Naive thymus-derived CD4-positive, alpha-beta T cell (primary cell): ENCODE results near the gene CTBP2. TPM values are rescaled to one million over a fixed set of nuclear protein-coding genes. Genes with fewer than 3 reads are reported as not detected.

Experiments used
- ATAC-seq: fragments of 150-1000 bp; cut with Tn5 transposase; 2 replicates; pipeline ENCODE4 v1.10.0; 2021; ENCODE audit warnings: mild to moderate bottlenecking, moderate library complexity
- CTCF ChIA-PET: fragments of 350-600 bp; sonication (Branson Sonifier 250); formaldehyde crosslinking; loops from one replicate; lab custom pipeline; 2021; ENCODE audit warnings: antibody characterized with exemption; lab: Charles Lee
- POLR2A ChIA-PET: fragments of 350-600 bp; sonication (Branson Sonifier 250); formaldehyde crosslinking; loops from one replicate; lab custom pipeline; 2021; ENCODE audit warnings: antibody characterized with exemption, inconsistent platforms; lab: Charles Lee
- DNase-seq, 9 donors: peaks; one replicate each; pipeline versions ENCODE4 v3.0.0 to v3.0.0-alpha.2; 2020 to 2022; ENCODE audit warnings: mixed read lengths in 1 of 9
- H3K27ac ChIP-seq: one replicate; pipeline ENCODE4 v1.7.0; 2013; ENCODE audit warnings: mild to moderate bottlenecking, low read depth, low read length, moderate library complexity
- H3K27me3 ChIP-seq, 2 donors: one replicate each; pipeline ENCODE4 v1.7.0; 2013; ENCODE audit warnings: low read length in 2 of 2, mild to moderate bottlenecking in 2 of 2, moderate library complexity in 2 of 2; ENCODE audit not compliant: control insufficient read depth in 2 of 2, insufficient read depth in 2 of 2
- H3K36me3 ChIP-seq, 3 experiments: 1 replicate in 2 of 3; 2 replicates in 1 of 3; pipeline ENCODE4 v1.7.0; 2013; ENCODE audit warnings: low read length in 3 of 3, mild to moderate bottlenecking in 3 of 3, moderate library complexity in 1 of 3; ENCODE audit not compliant: insufficient read depth in 3 of 3, control insufficient read depth in 2 of 3
- H3K4me1 ChIP-seq, 2 donors: one replicate each; pipeline ENCODE4 v1.7.0; 2013; ENCODE audit warnings: low read length in 2 of 2, mild to moderate bottlenecking in 2 of 2, moderate library complexity in 1 of 2; ENCODE audit not compliant: control insufficient read depth in 2 of 2, insufficient read depth in 2 of 2
- H3K4me3 ChIP-seq: 2 replicates; pipeline ENCODE4 v1.7.0; 2013; ENCODE audit warnings: mild to moderate bottlenecking, low read length
- H3K9me3 ChIP-seq, 3 experiments: 1 replicate in 2 of 3; 2 replicates in 1 of 3; pipeline ENCODE4 v1.7.0; 2013; ENCODE audit warnings: low read length in 3 of 3; ENCODE audit not compliant: control insufficient read depth in 2 of 3
- H3K27ac Mint-ChIP-seq, 9 donors: one replicate each; pipeline ENCODE4 v1.8.0; 2020 to 2022; ENCODE audit warnings: mixed read lengths in 9 of 9, mild to moderate bottlenecking in 8 of 9, moderate library complexity in 5 of 9, inconsistent platforms in 2 of 9
- H3K27me3 Mint-ChIP-seq, 5 donors: one replicate each; pipeline ENCODE4 v1.8.0; 2021 to 2022; ENCODE audit warnings: mixed read lengths in 5 of 5, mild to moderate bottlenecking in 1 of 5
- H3K36me3 Mint-ChIP-seq, 5 donors: one replicate each; pipeline ENCODE4 v1.8.0; 2020 to 2022; ENCODE audit warnings: mixed read lengths in 5 of 5, mild to moderate bottlenecking in 3 of 5, inconsistent platforms in 1 of 5
- H3K4me1 Mint-ChIP-seq, 7 donors: one replicate each; pipeline ENCODE4 v1.8.0; 2020 to 2022; ENCODE audit warnings: mixed read lengths in 7 of 7, mild to moderate bottlenecking in 3 of 7, inconsistent platforms in 1 of 7
- H3K4me3 Mint-ChIP-seq, 10 donors: one replicate each; pipeline ENCODE4 v1.8.0; 2020 to 2022; ENCODE audit warnings: mild to moderate bottlenecking in 10 of 10, mixed read lengths in 10 of 10, moderate library complexity in 6 of 10, inconsistent platforms in 2 of 10
- H3K9me3 Mint-ChIP-seq, 11 donors: one replicate each; pipeline ENCODE4 v1.8.0; 2020 to 2022; ENCODE audit warnings: mixed read lengths in 11 of 11, mild to moderate bottlenecking in 4 of 11, inconsistent platforms in 1 of 11, moderate library complexity in 1 of 11
- intact Hi-C, 2 donors: fragments of 100-400 bp; cut with micrococcal nuclease; formaldehyde crosslinking; loops; one replicate each; pipeline ENCODE4 v1.15.1; 2023
- polyA plus RNA-seq, 2 donors: library from polyadenylated mRNA; unstranded; fragments of 300-500 nt; fragmentation: Illumina TruSeq; gene quantifications; one replicate each; pipeline ENCODE4 v1.2.3, GENCODE V29; 2021
- total RNA-seq, 6 experiments: library from RNA in 5 of 6; stranded (reverse) in 5 of 6; gene quantifications; 1 replicate in 5 of 6; 2 replicates in 1 of 6; pipeline ENCODE4 v1.2.3 and lab custom pipeline; 2021 to 2026

CTBP2 gene
- total and polyA plus RNA-seq, 7 experiments from 2014 or later = 0.05 to 39.5 (median 1.7) TPM; not detected in 1

DNA sequence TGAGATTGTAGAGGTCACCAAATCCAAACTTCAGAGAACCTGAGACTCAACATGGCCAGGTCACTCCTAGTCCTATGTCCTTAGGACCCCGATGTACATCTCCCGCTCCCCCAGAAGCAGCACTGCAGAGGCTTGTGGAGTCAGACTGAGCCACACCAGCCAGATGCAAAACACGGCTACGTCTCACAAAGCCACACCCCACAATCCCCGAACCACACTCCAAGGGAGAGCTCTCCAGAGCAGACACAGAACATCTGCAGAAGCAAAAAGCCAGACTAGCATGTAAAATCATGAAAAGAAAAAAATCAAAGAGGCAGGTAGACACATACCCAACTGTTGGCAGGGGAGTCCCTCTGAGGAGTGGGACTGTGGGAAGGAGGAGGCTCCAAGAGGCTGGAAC is 104.9 kb downstream of the CTBP2 start:
- Mint-ChIP-seq H3K27me3 (peaks cover 0 to 19% (median 3%) of the 10 kb centered on the region in 5 donors), H3K27ac (no peak overlapping the region), H3K4me3 (no peak overlapping the region), H3K36me3 (peaks cover 0 to 3% (median 0%) of the 10 kb centered on the region in 5 donors), H3K4me1 (peaks cover 0 to 9% (median 0%) of the 10 kb centered on the region in 7 donors), H3K9me3 (no peaks in the 10 kb centered on the region)
- Histone ChIP-seq H3K4me1 (no peaks in the 10 kb centered on the region), H3K36me3 (no peaks in the 10 kb centered on the region), H3K4me3 (no peak overlapping the region), H3K9me3 (no peaks in the 10 kb centered on the region), H3K27me3 (no peaks in the 10 kb centered on the region), H3K27ac (no peak overlapping the region)
- DNase-seq (no peak), ATAC-seq (no peak)
- POLR2A ChIA-PET = no interaction called here
- CTCF ChIA-PET = no interaction called here
- intact Hi-C loops = no loop called here

DNA sequence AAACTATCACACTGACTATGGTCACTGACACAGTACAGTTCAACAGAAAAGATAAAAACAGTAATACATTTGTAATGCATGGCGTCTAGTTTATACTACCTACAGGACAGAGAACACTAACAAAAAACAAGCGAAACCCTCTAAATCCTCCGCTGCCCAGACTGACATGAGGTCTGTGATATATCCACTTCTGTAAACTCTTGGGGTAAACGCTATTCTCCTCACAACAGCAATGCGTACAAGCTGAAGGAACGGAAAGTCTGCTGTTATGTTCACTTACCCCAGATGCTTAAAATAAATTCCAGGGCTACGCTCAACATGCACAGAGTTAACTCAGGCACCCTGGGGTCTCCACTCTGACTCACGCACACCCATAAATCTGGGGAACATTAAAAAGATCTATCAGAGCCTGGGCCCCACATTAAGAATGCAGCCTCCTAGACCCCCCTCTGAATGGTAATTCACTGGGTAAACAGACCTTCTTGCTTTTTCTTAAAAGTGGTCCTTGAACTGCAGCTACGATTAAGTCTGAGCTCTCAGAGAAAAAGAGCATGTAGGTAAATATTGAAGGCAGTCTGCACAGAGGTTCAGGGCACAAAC is 105.6 kb downstream of the CTBP2 start:
- CTCF ChIA-PET = no interaction called here
- Histone ChIP-seq H3K4me3 (no peak overlapping the region), H3K27ac (no peak overlapping the region), H3K27me3 (no peaks in the 10 kb centered on the region), H3K4me1 (no peaks in the 10 kb centered on the region), H3K9me3 (no peaks in the 10 kb centered on the region), H3K36me3 (no peaks in the 10 kb centered on the region)
- Mint-ChIP-seq H3K4me1 (peaks cover 0 to 8% (median 0%) of the 10 kb centered on the region in 7 donors), H3K4me3 (no peak overlapping the region), H3K27ac (no peak overlapping the region), H3K9me3 (no peaks in the 10 kb centered on the region), H3K36me3 (no peaks in the 10 kb centered on the region), H3K27me3 (peaks cover 0 to 17% (median 3%) of the 10 kb centered on the region in 5 donors)
- intact Hi-C loops = no loop called here
- POLR2A ChIA-PET = no interaction called here
- ATAC-seq (no peak), DNase-seq (no peak)

DNA sequence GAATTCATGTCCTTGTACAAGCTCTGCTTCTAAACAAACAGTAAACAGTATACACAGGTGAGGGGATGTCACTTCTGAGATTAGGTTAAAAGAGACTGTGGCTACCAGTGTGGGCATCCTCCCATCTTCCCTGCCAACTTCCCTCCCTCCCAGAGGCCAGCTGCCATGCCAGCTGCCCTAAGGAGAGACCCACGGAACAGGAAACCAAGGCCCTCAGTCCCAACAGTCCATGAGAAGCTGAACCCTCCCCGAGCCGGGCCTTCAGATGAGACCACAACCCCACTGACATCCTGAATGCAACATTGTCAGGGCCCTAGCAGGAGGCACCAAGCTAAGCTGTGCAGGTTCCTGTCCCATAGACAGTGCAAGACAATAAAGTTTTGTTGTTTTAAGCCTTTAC is 106.1 kb downstream of the CTBP2 start:
- DNase-seq = no peak
- ChIA-PET POLR2A (no interaction called here), CTCF (no interaction called here)
- Mint-ChIP-seq H3K27ac (no peak overlapping the region), H3K4me1 (peaks cover 0 to 8% (median 0%) of the 10 kb centered on the region in 7 donors), H3K4me3 (no peak overlapping the region), H3K27me3 (peaks cover 0 to 16% (median 3%) of the 10 kb centered on the region in 5 donors), H3K36me3 (no peaks in the 10 kb centered on the region), H3K9me3 (no peaks in the 10 kb centered on the region)
- no peak for ATAC-seq
- Histone ChIP-seq H3K36me3 (no peaks in the 10 kb centered on the region), H3K4me1 (no peaks in the 10 kb centered on the region), H3K27me3 (no peaks in the 10 kb centered on the region), H3K9me3 (no peaks in the 10 kb centered on the region), H3K4me3 (no peak overlapping the region), H3K27ac (no peak overlapping the region)
- intact Hi-C loops = no loop called here

DNA sequence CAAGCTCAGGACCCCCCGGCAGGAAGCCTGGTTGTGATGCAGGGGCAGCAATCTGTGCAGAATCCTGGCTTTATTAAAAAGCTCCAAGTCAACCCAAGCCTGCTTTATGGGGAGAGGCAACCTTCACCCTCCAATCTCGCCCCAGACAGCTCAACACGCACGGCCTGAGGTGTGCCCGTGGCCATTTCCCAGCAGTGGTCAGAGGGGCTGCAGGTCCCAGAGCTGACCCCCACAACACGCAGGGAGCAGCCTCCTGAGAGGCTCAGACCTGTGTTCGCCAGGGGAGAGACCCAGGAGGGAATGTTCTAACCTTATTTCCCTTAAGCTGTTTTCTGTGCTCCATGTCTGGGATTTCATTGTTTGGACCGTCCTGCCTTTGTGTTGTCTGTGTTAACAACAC is 108.2 kb downstream of the CTBP2 start:
- ATAC-seq = no peak
- Histone ChIP-seq H3K27ac (no peak overlapping the region), H3K4me1 (no peaks in the 10 kb centered on the region), H3K4me3 (no peak overlapping the region), H3K27me3 (no peaks in the 10 kb centered on the region), H3K36me3 (no peaks in the 10 kb centered on the region), H3K9me3 (no peaks in the 10 kb centered on the region)
- Mint-ChIP-seq H3K27me3 (peaks cover 0 to 12% (median 3%) of the 10 kb centered on the region in 5 donors), H3K36me3 (no peaks in the 10 kb centered on the region), H3K27ac (no peak overlapping the region), H3K4me3 (no peak overlapping the region), H3K4me1 (peaks cover 0 to 10% (median 0%) of the 10 kb centered on the region in 7 donors), H3K9me3 (no peaks in the 10 kb centered on the region)
- intact Hi-C loops = no loop called here
- DNase-seq = no peak
- ChIA-PET CTCF (no interaction called here), POLR2A (no interaction called here)

DNA sequence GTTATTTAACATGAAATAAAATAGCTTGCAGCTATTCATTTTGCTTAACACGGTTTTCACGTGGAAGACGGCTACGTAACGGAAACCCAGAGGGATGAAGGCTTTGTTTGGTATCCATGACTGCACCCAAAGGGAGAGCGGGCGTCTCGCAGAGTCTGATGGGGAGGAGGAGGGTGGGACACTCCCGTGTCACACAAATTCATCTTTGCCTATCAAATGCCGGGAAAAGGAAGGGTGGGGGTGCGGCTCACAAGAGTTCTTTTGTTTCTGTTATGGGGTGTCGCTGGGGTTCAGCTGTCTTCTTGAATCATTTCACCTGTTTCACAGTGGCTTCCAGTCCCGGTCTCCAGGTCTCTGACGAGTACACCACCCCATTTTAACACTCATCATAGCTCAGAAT is 110.0 kb downstream of the CTBP2 start:
- intact Hi-C loops = no loop called here
- H3K4me1 Mint-ChIP-seq = peaks cover 0 to 8% (median 0%) of the 10 kb centered on the region in 7 donors
- no peak overlapping the region for H3K27ac Mint-ChIP-seq
- ChIA-PET CTCF (no interaction called here), POLR2A (no interaction called here)
- no peak for DNase-seq
- Histone ChIP-seq H3K27ac (no peak overlapping the region), H3K36me3 (no peaks in the 10 kb centered on the region), H3K4me3 (no peak overlapping the region), H3K4me1 (no peaks in the 10 kb centered on the region), H3K9me3 (no peaks in the 10 kb centered on the region), H3K27me3 (no peaks in the 10 kb centered on the region)
- ATAC-seq = no peak
- H3K27me3 Mint-ChIP-seq = peaks cover 0 to 8% (median 3%) of the 10 kb centered on the region in 5 donors
- no peaks in the 10 kb centered on the region for H3K9me3 Mint-ChIP-seq
- no peak overlapping the region for H3K4me3 Mint-ChIP-seq
- H3K36me3 Mint-ChIP-seq = no peaks in the 10 kb centered on the region

DNA sequence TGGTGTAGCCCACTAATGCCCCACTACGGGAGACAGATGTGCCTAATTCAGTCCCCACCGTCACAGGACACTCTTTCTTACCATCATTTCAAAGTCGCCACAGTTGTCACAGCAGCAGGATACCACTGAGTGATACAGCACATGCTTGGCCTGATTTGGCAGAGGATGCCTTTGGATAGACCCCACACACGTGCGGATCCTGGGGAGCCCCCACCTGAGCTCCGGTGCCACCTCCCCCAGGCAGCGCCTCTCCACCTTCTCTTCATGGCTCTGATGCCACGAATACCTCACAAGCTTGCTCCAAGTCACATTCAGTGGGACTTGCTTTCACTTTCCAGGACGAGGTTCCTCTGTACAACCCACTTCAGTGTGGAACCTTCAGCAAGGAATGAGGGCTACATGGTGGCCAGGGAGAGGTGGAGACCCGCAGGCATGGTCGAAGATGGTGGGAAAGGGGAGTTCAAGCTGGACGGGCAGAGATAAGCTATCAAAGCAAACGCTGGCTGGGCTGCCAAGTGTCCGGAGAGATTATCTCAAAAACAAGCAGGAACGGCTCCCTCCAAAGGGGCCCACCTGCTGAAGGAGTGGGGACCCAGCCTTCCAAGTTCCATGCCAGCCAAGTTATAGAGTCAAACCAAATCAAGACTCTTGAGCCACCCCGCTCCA is 111.0 kb downstream of the CTBP2 start:
- Histone ChIP-seq H3K4me1 (no peaks in the 10 kb centered on the region), H3K9me3 (no peaks in the 10 kb centered on the region), H3K27ac (no peak overlapping the region), H3K36me3 (no peaks in the 10 kb centered on the region), H3K4me3 (no peak overlapping the region), H3K27me3 (no peaks in the 10 kb centered on the region)
- H3K27me3 Mint-ChIP-seq = peaks cover 0 to 8% (median 3%) of the 10 kb centered on the region in 5 donors
- DNase-seq = no peak
- no peaks in the 10 kb centered on the region for H3K36me3 Mint-ChIP-seq
- H3K4me3 Mint-ChIP-seq = no peak overlapping the region
- intact Hi-C loops = loop anchor here in 1 of 2 donors (5.0 kb wide), 1 partner anchor 293 kb away; no protein-coding TSS in a partner anchor
- no peak for ATAC-seq
- H3K27ac Mint-ChIP-seq = no peak overlapping the region
- H3K4me1 Mint-ChIP-seq = peaks cover 0 to 7% (median 0%) of the 10 kb centered on the region in 7 donors
- no peaks in the 10 kb centered on the region for H3K9me3 Mint-ChIP-seq
- POLR2A ChIA-PET = no interaction called here
- CTCF ChIA-PET = no interaction called here
